Endothelial cell of umbilical vein (primary cell): ENCODE measurements around the gene FYB1. TPM values are rescaled to one million over a fixed set of nuclear protein-coding genes. Genes with fewer than 3 reads are reported as not detected.

ENCODE experiments used
- BruUV-seq: library from RNA; stranded (reverse); fragments of 400-500 nt; replicated peaks from 2 replicates; lab custom pipeline; 2021; lab: Mats Ljungman, UMichigan
- CTCF ChIA-PET: fragments of 300-600, 350-600 bp; sonication (Branson Sonifier 250); formaldehyde crosslinking; loops from one replicate; lab custom pipeline; 2021; ENCODE audit warnings: antibody characterized with exemption, inconsistent platforms; lab: Charles Lee
- POLR2A ChIA-PET: fragments of 300-600, 350-600 bp; sonication (Branson Sonifier 250); formaldehyde crosslinking; loops from one replicate; lab custom pipeline; 2021; ENCODE audit warnings: antibody characterized with exemption, inconsistent platforms; lab: Charles Lee
- DNase-seq: peaks from one replicate; pipeline ENCODE4 v3.0.0-alpha.2; 2011; ENCODE audit warnings: low read depth, low spot score
- FAIRE-seq: peaks from 2 replicates; lab custom pipeline; 2011; peaks lifted over from hg19 to GRCh38; lab: Jason Lieb, UNC
- H2AFZ ChIP-seq: 2 replicates; pipeline ENCODE4 v1.6.0; 2012; ENCODE audit warnings: low read depth, low read length, control low read depth, inconsistent platforms
- H3K27ac ChIP-seq: 2 replicates; pipeline ENCODE4 v1.5.1; 2011; ENCODE audit warnings: low read depth, mild to moderate bottlenecking, control low read depth, low read length, moderate library complexity; ENCODE audit not compliant: insufficient read depth
- H3K27me3 ChIP-seq, 2 experiments: 2 replicates each; pipeline versions ENCODE4 v1.6.0 to v1.6.1; 2011; ENCODE audit warnings: low read length in 2 of 2, mixed read lengths in 1 of 2; ENCODE audit not compliant: control insufficient read depth in 2 of 2, insufficient read depth in 2 of 2
- H3K36me3 ChIP-seq, 2 experiments: 2 replicates in 1 of 2; 3 replicates in 1 of 2; pipeline ENCODE4 v1.5.1; 2011; ENCODE audit warnings: low read length in 2 of 2, mild to moderate bottlenecking in 1 of 2, moderate library complexity in 1 of 2; ENCODE audit not compliant: control insufficient read depth in 2 of 2, insufficient read depth in 2 of 2; ENCODE audit errors: extremely low read depth in 1 of 2
- H3K4me1 ChIP-seq: 3 replicates; pipeline ENCODE4 v1.5.1; 2011; ENCODE audit warnings: mild to moderate bottlenecking, low read length; ENCODE audit not compliant: control insufficient read depth, insufficient read depth; ENCODE audit errors: extremely low read depth
- H3K4me2 ChIP-seq: 2 replicates; pipeline ENCODE4 v1.6.1; 2011; ENCODE audit warnings: low read length, control low read depth, mixed read lengths; ENCODE audit not compliant: insufficient read depth
- H3K4me3 ChIP-seq, 3 experiments: fragments of 200-600 bp in 1 of 3; sonication (generic), shearing (Covaris generic) in 1 of 3; replicated peaks in 1 of 3; 2 replicates each; pipeline ENCODE4 v1.5.1; 2011 to 2016; ENCODE audit warnings: control low read depth in 3 of 3, low read length in 3 of 3, mild to moderate bottlenecking in 2 of 3, inconsistent platforms in 1 of 3, low read depth in 1 of 3, moderate library complexity in 1 of 3; ENCODE audit not compliant: insufficient read depth in 1 of 3
- H3K79me2 ChIP-seq: 2 replicates; pipeline ENCODE4 v1.6.0; 2012; ENCODE audit warnings: low read length, inconsistent platforms; ENCODE audit not compliant: control insufficient read depth, insufficient read depth
- H3K9ac ChIP-seq: replicated peaks from 2 replicates; pipeline ENCODE3; 2011; ENCODE audit warnings: low read length, control low read depth; ENCODE audit not compliant: insufficient read depth; ENCODE audit errors: extremely low read depth
- H3K9me1 ChIP-seq: replicated peaks from 3 replicates; pipeline ENCODE4 v1.6.0; 2011; ENCODE audit warnings: mild to moderate bottlenecking, low read length; ENCODE audit not compliant: control insufficient read depth, insufficient read depth; ENCODE audit errors: extremely low read depth
- H3K9me3 ChIP-seq: replicated peaks from 2 replicates; pipeline ENCODE4 v1.5.1; 2012; ENCODE audit warnings: low read length, inconsistent platforms; ENCODE audit not compliant: control insufficient read depth, insufficient read depth
- H4K20me1 ChIP-seq: replicated peaks from 2 replicates; pipeline ENCODE3; 2011; ENCODE audit warnings: mild to moderate bottlenecking, low read length; ENCODE audit not compliant: control insufficient read depth, insufficient read depth; ENCODE audit errors: extremely low read depth
- EZH2 ChIP-seq: IDR thresholded peaks from 2 replicates; pipeline ENCODE4 v1.6.1; 2012; ENCODE audit warnings: borderline replicate concordance, low read depth, mild to moderate bottlenecking, moderate library complexity, low read length, inconsistent platforms; ENCODE audit not compliant: severe bottlenecking
- FOS ChIP-seq: IDR thresholded peaks from 2 replicates; pipeline ENCODE4 v1.6.1; 2011; ENCODE audit warnings: mild to moderate bottlenecking, low read length, moderate library complexity, borderline replicate concordance; ENCODE audit not compliant: insufficient read depth
- GATA2 ChIP-seq: IDR thresholded peaks from 2 replicates; pipeline ENCODE4 v1.7.0; 2011; ENCODE audit warnings: low read depth, mild to moderate bottlenecking, moderate library complexity, mixed read lengths, low read length; ENCODE audit not compliant: insufficient read length, insufficient read depth
- JUN ChIP-seq: IDR thresholded peaks from 2 replicates; pipeline ENCODE4 v1.6.1; 2011; ENCODE audit warnings: borderline replicate concordance, low read depth; ENCODE audit not compliant: insufficient read length, insufficient read depth
- MYC ChIP-seq: IDR thresholded peaks from one replicate; pipeline ENCODE4 v1.6.1; 2011; ENCODE audit warnings: mild to moderate bottlenecking, low read depth, low read length
- POLR2A ChIP-seq: IDR thresholded peaks from 2 replicates; pipeline ENCODE4 v1.6.1; 2012; ENCODE audit warnings: low read depth, mild to moderate bottlenecking, control low read depth, low read length
- POLR2AphosphoS5 ChIP-seq: IDR thresholded peaks from 2 replicates; pipeline ENCODE4 v1.6.1; 2012; ENCODE audit warnings: low read depth, mild to moderate bottlenecking, control low read depth, low read length, moderate library complexity; ENCODE audit not compliant: insufficient read depth
- dilution Hi-C: fragments of 300-500 bp; cut with MboI; formaldehyde crosslinking; loops from one replicate; pipeline ENCODE4 v1.15.0; 2019; ENCODE audit warnings: low sequenced_read_pairs; ENCODE audit not compliant: extremely low pct_ligation_motif_present
- intact Hi-C: fragments of 100-400 bp; cut with micrococcal nuclease; formaldehyde crosslinking; loops from one replicate; pipeline ENCODE4 v1.10.0; 2022
- polyA plus RNA-seq, 4 experiments: library from polyadenylated mRNA; depleted of rRNA in 3 of 4; stranded (reverse) in 3 of 4; unstranded in 1 of 4; fragments of >200 nt; gene quantifications; 2 replicates each; pipeline versions ENCODE4 v1.2.1 to v1.2.3, GENCODE V29; 2011 to 2012; ENCODE audit warnings: missing spikeins in 1 of 4
- total RNA-seq: library from RNA; stranded (reverse); gene quantifications from 2 replicates; pipeline ENCODE4 v1.2.3, GENCODE V29; 2021
- TF ChIP-seq, protein P1 (sequence below): IDR thresholded peaks from 2 replicates; pipeline ENCODE4 v1.6.1; 2011; ENCODE audit not compliant: insufficient read depth, insufficient read length
- TF ChIP-seq, protein P2 (sequence below), 2 donors: IDR thresholded peaks; 1 replicate in 1 of 2; 2 replicates in 1 of 2; pipeline ENCODE4 v1.5.1; 2011; ENCODE audit warnings: low read length in 2 of 2, mild to moderate bottlenecking in 2 of 2, moderate library complexity in 2 of 2, control low read depth in 1 of 2, inconsistent platforms in 1 of 2, low read depth in 1 of 2; ENCODE audit not compliant: insufficient read depth in 1 of 2; ENCODE audit errors: extremely low read depth in 1 of 2

Gene FYB1
- total and polyA plus RNA-seq, 2 donors (not counting 3 experiments of a cell fraction or from before 2014, with no cell fraction given), result 0.44 TPM; not detected in 1

DNA sequence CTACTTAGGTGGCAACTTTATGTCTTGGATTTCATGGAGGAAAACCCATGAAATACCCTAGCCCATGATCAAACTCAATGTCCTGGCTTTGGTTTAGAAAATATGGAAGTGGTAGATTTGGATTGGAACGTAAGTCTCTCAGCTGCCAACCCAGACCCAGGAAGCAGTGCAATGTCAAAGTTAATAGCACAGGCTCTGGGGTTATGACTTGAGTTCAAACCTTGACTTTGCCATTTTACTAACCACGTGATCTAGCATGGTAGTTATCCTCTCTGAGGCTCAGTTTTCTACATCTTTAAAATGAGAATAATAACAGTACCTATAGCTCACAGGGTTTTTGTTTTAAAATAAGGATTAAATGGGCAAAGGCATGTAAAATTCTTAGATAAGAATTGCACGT, 13.8 kb downstream of the FYB1 start:
- Histone ChIP-seq H3K4me3 (no peak overlapping the region), H3K9me3 (no peaks in the 10 kb centered on the region), H4K20me1 (no peaks in the 10 kb centered on the region), H3K36me3 (no peaks in the 10 kb centered on the region), H3K4me2 (no peak overlapping the region), H3K27ac (no peak overlapping the region), H3K27me3 (no peaks in the 10 kb centered on the region), H3K4me1 (no peaks in the 10 kb centered on the region), H3K79me2 (no peaks in the 10 kb centered on the region), H3K9me1 (no peaks in the 10 kb centered on the region), H2AFZ (no peak overlapping the region), H3K9ac (no peak overlapping the region)
- ChIA-PET CTCF (interaction anchor here (1.6 kb wide), 1 partner anchor 12 kb away, joined by 10 read pairs; no protein-coding TSS in a partner anchor), POLR2A (no interaction called here)
- no peak for DNase-seq
- dilution Hi-C loops, result no loop called here
- intact Hi-C loops, result no loop called here
- TF ChIP-seq GATA2 (no peak), POLR2AphosphoS5 (no peak)
- BruUV-seq, result no TSS peak
- no peak for FAIRE-seq

DNA sequence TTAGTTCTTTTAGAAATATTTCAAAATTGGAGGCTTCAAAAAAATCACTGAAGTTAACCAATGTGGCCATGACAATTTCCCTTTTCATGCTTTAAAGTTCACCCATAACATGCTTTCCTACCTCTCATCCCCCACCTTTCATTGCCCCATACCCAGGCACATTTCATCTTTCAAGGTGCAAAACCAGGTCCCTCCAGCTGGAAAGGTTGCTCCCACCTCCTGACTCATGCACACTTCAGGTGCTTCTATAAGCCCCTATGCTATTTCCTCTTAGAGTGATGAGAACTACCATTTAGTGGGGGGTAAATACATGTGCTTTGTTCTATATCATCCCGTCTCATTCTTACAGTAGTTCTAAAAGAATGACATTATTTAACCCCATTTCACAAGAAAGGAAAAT, 15.4 kb downstream of the FYB1 start:
- Histone ChIP-seq H3K79me2 (no peaks in the 10 kb centered on the region), H3K36me3 (no peaks in the 10 kb centered on the region), H3K9me3 (no peaks in the 10 kb centered on the region), H2AFZ (no peak overlapping the region), H3K27ac (no peak overlapping the region), H4K20me1 (no peaks in the 10 kb centered on the region), H3K4me3 (no peak overlapping the region), H3K9ac (no peak overlapping the region), H3K27me3 (no peaks in the 10 kb centered on the region), H3K4me2 (no peak overlapping the region), H3K4me1 (no peaks in the 10 kb centered on the region), H3K9me1 (no peaks in the 10 kb centered on the region)
- no peak for TF ChIP-seq GATA2
- TF ChIP-seq MYC, result no peak
- TF ChIP-seq POLR2AphosphoS5, result no peak
- TF ChIP-seq, protein P1, sequence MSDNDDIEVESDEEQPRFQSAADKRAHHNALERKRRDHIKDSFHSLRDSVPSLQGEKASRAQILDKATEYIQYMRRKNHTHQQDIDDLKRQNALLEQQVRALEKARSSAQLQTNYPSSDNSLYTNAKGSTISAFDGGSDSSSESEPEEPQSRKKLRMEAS, result no peak
- TF ChIP-seq EZH2, result no peak
- no peak for TF ChIP-seq FOS
- TF ChIP-seq POLR2A, result no peak
- TF ChIP-seq, protein P2, sequence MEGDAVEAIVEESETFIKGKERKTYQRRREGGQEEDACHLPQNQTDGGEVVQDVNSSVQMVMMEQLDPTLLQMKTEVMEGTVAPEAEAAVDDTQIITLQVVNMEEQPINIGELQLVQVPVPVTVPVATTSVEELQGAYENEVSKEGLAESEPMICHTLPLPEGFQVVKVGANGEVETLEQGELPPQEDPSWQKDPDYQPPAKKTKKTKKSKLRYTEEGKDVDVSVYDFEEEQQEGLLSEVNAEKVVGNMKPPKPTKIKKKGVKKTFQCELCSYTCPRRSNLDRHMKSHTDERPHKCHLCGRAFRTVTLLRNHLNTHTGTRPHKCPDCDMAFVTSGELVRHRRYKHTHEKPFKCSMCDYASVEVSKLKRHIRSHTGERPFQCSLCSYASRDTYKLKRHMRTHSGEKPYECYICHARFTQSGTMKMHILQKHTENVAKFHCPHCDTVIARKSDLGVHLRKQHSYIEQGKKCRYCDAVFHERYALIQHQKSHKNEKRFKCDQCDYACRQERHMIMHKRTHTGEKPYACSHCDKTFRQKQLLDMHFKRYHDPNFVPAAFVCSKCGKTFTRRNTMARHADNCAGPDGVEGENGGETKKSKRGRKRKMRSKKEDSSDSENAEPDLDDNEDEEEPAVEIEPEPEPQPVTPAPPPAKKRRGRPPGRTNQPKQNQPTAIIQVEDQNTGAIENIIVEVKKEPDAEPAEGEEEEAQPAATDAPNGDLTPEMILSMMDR (IDR thresholded peaks at IDR 0.05; ENCODE audit: extremely low read depth in 1 of 2, insufficient read depth in 1 of 2, low read depth in 1 of 2, low read length in 2 of 2), result no peak
- TF ChIP-seq JUN, result no peak
- ChIA-PET CTCF (no interaction called here), POLR2A (no interaction called here)
- dilution Hi-C loops, result no loop called here
- no TSS peak for BruUV-seq
- intact Hi-C loops, result no loop called here
- no peak for DNase-seq
- no peak for FAIRE-seq
